ENCODE data around the gene PSG11.
A peak's percentile ranks its signal among the peaks of the same experiment; 100 is the strongest.
"Not testable (repeated sequence)": the region's sequence is repeated elsewhere in the genome, so short reads cannot be mapped to it uniquely, and the experiment has no call there.

Gene PSG11

GRCh38 chr19:43027061-43027460 lies 792 bp upstream of the PSG11 start:
- H3K9ac ChIP-seq (ENCODE audit: low read length); H3K36me3 ChIP-seq (ENCODE audit: control insufficient read depth, insufficient read depth, low read length, severe bottlenecking); H3K4me1 ChIP-seq (ENCODE audit: control insufficient read depth, insufficient read depth, low read length); H3K4me3 ChIP-seq (ENCODE audit: low read length); H3K9me3 ChIP-seq (ENCODE audit: control insufficient read depth, low read length); DNase-seq (ENCODE audit: low read depth); H3K27me3 ChIP-seq (replicated peaks; ENCODE audit: control insufficient read depth, insufficient read depth, low read length): not testable (repeated sequence)

- H3K9me3 ChIP-seq (ENCODE audit: control insufficient read depth, low read length); H3K4me3 ChIP-seq (ENCODE audit: low read length); H3K4me1 ChIP-seq (ENCODE audit: control insufficient read depth, insufficient read depth, low read length); H3K36me3 ChIP-seq (ENCODE audit: control insufficient read depth, insufficient read depth, low read length, severe bottlenecking); H3K9ac ChIP-seq (ENCODE audit: low read length); H3K27me3 ChIP-seq (replicated peaks; ENCODE audit: control insufficient read depth, insufficient read depth, low read length): not testable (repeated sequence)
- peak; percentile 57 for DNase-seq (ENCODE audit: low read depth)
These were observed 4.2 kb downstream of the PSG11 start for GRCh38 chr19:43022098-43022497.

GRCh38 chr19:43021629-43022028 lies 4.6 kb downstream of the PSG11 start:
- not testable (repeated sequence) for H3K36me3 ChIP-seq (ENCODE audit: control insufficient read depth, insufficient read depth, low read length, severe bottlenecking); H3K27me3 ChIP-seq (replicated peaks; ENCODE audit: control insufficient read depth, insufficient read depth, low read length); H3K9me3 ChIP-seq (ENCODE audit: control insufficient read depth, low read length); H3K9ac ChIP-seq (ENCODE audit: low read length); H3K4me1 ChIP-seq (ENCODE audit: control insufficient read depth, insufficient read depth, low read length); H3K4me3 ChIP-seq (ENCODE audit: low read length)
- peak; percentile 67 for DNase-seq (ENCODE audit: low read depth)

GRCh38 chr19:43019588-43019987 lies 6.7 kb downstream of the PSG11 start:
- H3K9ac ChIP-seq (ENCODE audit: low read length); H3K27me3 ChIP-seq (replicated peaks; ENCODE audit: control insufficient read depth, insufficient read depth, low read length); H3K9me3 ChIP-seq (ENCODE audit: control insufficient read depth, low read length); H3K4me1 ChIP-seq (ENCODE audit: control insufficient read depth, insufficient read depth, low read length); H3K4me3 ChIP-seq (ENCODE audit: low read length); H3K36me3 ChIP-seq (ENCODE audit: control insufficient read depth, insufficient read depth, low read length, severe bottlenecking); DNase-seq (ENCODE audit: low read depth): not testable (repeated sequence)

- H3K9ac ChIP-seq (ENCODE audit: low read length); DNase-seq (ENCODE audit: low read depth); H3K36me3 ChIP-seq (ENCODE audit: control insufficient read depth, insufficient read depth, low read length, severe bottlenecking); H3K9me3 ChIP-seq (ENCODE audit: control insufficient read depth, low read length); H3K4me3 ChIP-seq (ENCODE audit: low read length); H3K4me1 ChIP-seq (ENCODE audit: control insufficient read depth, insufficient read depth, low read length); H3K27me3 ChIP-seq (replicated peaks; ENCODE audit: control insufficient read depth, insufficient read depth, low read length): not testable (repeated sequence)
These were observed 20.4 kb downstream of the PSG11 start for GRCh38 chr19:43005841-43006240.

GRCh38 chr19:43004846-43005245 lies 21.4 kb downstream of the PSG11 start:
- not testable (repeated sequence) for H3K9me3 ChIP-seq (ENCODE audit: control insufficient read depth, low read length); H3K9ac ChIP-seq (ENCODE audit: low read length)

GRCh38 chr19:43003634-43004033 lies 22.6 kb downstream of the PSG11 start:
- not testable (repeated sequence) for H3K4me1 ChIP-seq (ENCODE audit: control insufficient read depth, insufficient read depth, low read length); H3K4me3 ChIP-seq (ENCODE audit: low read length); H3K9ac ChIP-seq (ENCODE audit: low read length); H3K36me3 ChIP-seq (ENCODE audit: control insufficient read depth, insufficient read depth, low read length, severe bottlenecking); DNase-seq (ENCODE audit: low read depth); H3K27me3 ChIP-seq (replicated peaks; ENCODE audit: control insufficient read depth, insufficient read depth, low read length); H3K9me3 ChIP-seq (ENCODE audit: control insufficient read depth, low read length)

More at GRCh38 chr19:43004846-43005245, 21.4 kb downstream of the PSG11 start:
- H3K4me3 ChIP-seq (ENCODE audit: low read length); H3K27me3 ChIP-seq (replicated peaks; ENCODE audit: control insufficient read depth, insufficient read depth, low read length); H3K36me3 ChIP-seq (ENCODE audit: control insufficient read depth, insufficient read depth, low read length, severe bottlenecking); H3K4me1 ChIP-seq (ENCODE audit: control insufficient read depth, insufficient read depth, low read length): not testable (repeated sequence)
- DNase-seq (ENCODE audit: low read depth), result peak; percentile 22

GRCh38 chr19:43002948-43003347 lies 23.3 kb downstream of the PSG11 start:
- H3K4me1 ChIP-seq (ENCODE audit: control insufficient read depth, insufficient read depth, low read length); DNase-seq (ENCODE audit: low read depth); H3K27me3 ChIP-seq (replicated peaks; ENCODE audit: control insufficient read depth, insufficient read depth, low read length); H3K9me3 ChIP-seq (ENCODE audit: control insufficient read depth, low read length); H3K9ac ChIP-seq (ENCODE audit: low read length); H3K4me3 ChIP-seq (ENCODE audit: low read length); H3K36me3 ChIP-seq (ENCODE audit: control insufficient read depth, insufficient read depth, low read length, severe bottlenecking): not testable (repeated sequence)

GRCh38 chr19:42996161-42996560 lies 30.1 kb downstream of the PSG11 start:
- not testable (repeated sequence) for H3K9ac ChIP-seq (ENCODE audit: low read length); H3K9me3 ChIP-seq (ENCODE audit: control insufficient read depth, low read length); DNase-seq (ENCODE audit: low read depth)

GRCh38 chr19:42992029-42992604 lies 34.2 kb downstream of the PSG11 start:
- not testable (repeated sequence) for H3K4me1 ChIP-seq (ENCODE audit: control insufficient read depth, insufficient read depth, low read length)

More at GRCh38 chr19:42996161-42996560, 30.1 kb downstream of the PSG11 start:
- H3K27me3 ChIP-seq (replicated peaks; ENCODE audit: control insufficient read depth, insufficient read depth, low read length); H3K36me3 ChIP-seq (ENCODE audit: control insufficient read depth, insufficient read depth, low read length, severe bottlenecking); H3K4me1 ChIP-seq (ENCODE audit: control insufficient read depth, insufficient read depth, low read length); H3K4me3 ChIP-seq (ENCODE audit: low read length): not testable (repeated sequence)

GRCh38 chr19:42989851-42990250 lies 36.4 kb downstream of the PSG11 start:
- no peaks in the 10 kb centered on the region for H3K36me3 ChIP-seq (ENCODE audit: control insufficient read depth, insufficient read depth, low read length, severe bottlenecking)
- H3K4me1 ChIP-seq (ENCODE audit: control insufficient read depth, insufficient read depth, low read length), result no peaks in the 10 kb centered on the region
- H3K4me3 ChIP-seq (ENCODE audit: low read length), result no peak overlapping the region
- no peaks in the 10 kb centered on the region for H3K27me3 ChIP-seq (replicated peaks; ENCODE audit: control insufficient read depth, insufficient read depth, low read length)
- no peaks in the 10 kb centered on the region for H3K9me3 ChIP-seq (ENCODE audit: control insufficient read depth, low read length)
- no peak for DNase-seq (ENCODE audit: low read depth)
- no peak overlapping the region for H3K9ac ChIP-seq (ENCODE audit: low read length)

More at GRCh38 chr19:42992029-42992604, 34.2 kb downstream of the PSG11 start:
- H3K9ac ChIP-seq (ENCODE audit: low read length); H3K36me3 ChIP-seq (ENCODE audit: control insufficient read depth, insufficient read depth, low read length, severe bottlenecking); H3K27me3 ChIP-seq (replicated peaks; ENCODE audit: control insufficient read depth, insufficient read depth, low read length); DNase-seq (ENCODE audit: low read depth); H3K4me3 ChIP-seq (ENCODE audit: low read length); H3K9me3 ChIP-seq (ENCODE audit: control insufficient read depth, low read length): not testable (repeated sequence)

GRCh38 chr19:42989186-42989585 lies 37.1 kb downstream of the PSG11 start:
- H3K4me1 ChIP-seq (ENCODE audit: control insufficient read depth, insufficient read depth, low read length); H3K4me3 ChIP-seq (ENCODE audit: low read length); H3K36me3 ChIP-seq (ENCODE audit: control insufficient read depth, insufficient read depth, low read length, severe bottlenecking); H3K27me3 ChIP-seq (replicated peaks; ENCODE audit: control insufficient read depth, insufficient read depth, low read length); DNase-seq (ENCODE audit: low read depth); H3K9me3 ChIP-seq (ENCODE audit: control insufficient read depth, low read length); H3K9ac ChIP-seq (ENCODE audit: low read length): not testable (repeated sequence)
